H1 (cell line): ENCODE measurements around the gene TAF11L2. TPM values are rescaled to one million over a fixed set of nuclear protein-coding genes. Genes with fewer than 3 reads are reported as not detected.

Experiments
- CTCF ChIA-PET: fragments of 300-600 bp; sonication (Branson Sonifier 250); formaldehyde crosslinking; loops from one replicate; lab custom pipeline; 2021; ENCODE audit not compliant: partially characterized antibody; lab: Charles Lee
- POLR2A ChIA-PET: fragments of 300-600 bp; sonication (Branson Sonifier 250); formaldehyde crosslinking; loops from one replicate; lab custom pipeline; 2021; ENCODE audit warnings: inconsistent platforms; ENCODE audit not compliant: partially characterized antibody; lab: Charles Lee
- DNase-seq, 2 experiments: peaks; one replicate each; pipeline versions ENCODE4 v3.0.0 to v3.0.0-alpha.2; 2010 to 2022; ENCODE audit warnings: low spot score in 2 of 2, low read depth in 1 of 2, mixed read lengths in 1 of 2
- FAIRE-seq: peaks from 2 replicates; lab custom pipeline; 2011; peaks lifted over from hg19 to GRCh38; lab: Jason Lieb, UNC
- H2AFZ ChIP-seq: 2 replicates; pipeline ENCODE4 v1.8.1; 2012; ENCODE audit warnings: low read length, inconsistent platforms
- H2AK5ac ChIP-seq: 2 replicates; pipeline ENCODE4 v1.6.1; 2013; ENCODE audit warnings: low read depth, low read length
- H2BK120ac ChIP-seq: replicated peaks from 2 replicates; pipeline ENCODE3; 2013; ENCODE audit warnings: low read depth, low read length, inconsistent platforms
- H2BK12ac ChIP-seq: 2 replicates; pipeline ENCODE4 v1.6.1; 2013; ENCODE audit warnings: low read depth, low read length
- H2BK15ac ChIP-seq: 2 replicates; pipeline ENCODE4 v1.6.1; 2013; ENCODE audit warnings: low read length
- H2BK20ac ChIP-seq: 2 replicates; pipeline ENCODE4 v1.6.1; 2013; ENCODE audit warnings: low read length
- H2BK5ac ChIP-seq: 2 replicates; pipeline ENCODE4 v1.6.1; 2013; ENCODE audit warnings: low read depth, low read length
- H3K14ac ChIP-seq: 2 replicates; pipeline ENCODE4 v1.6.1; 2013; ENCODE audit warnings: inconsistent platforms; ENCODE audit not compliant: insufficient read length
- H3K18ac ChIP-seq: 2 replicates; pipeline ENCODE4 v1.6.1; 2013; ENCODE audit warnings: low read length; ENCODE audit errors: extremely low read depth
- H3K23ac ChIP-seq: 2 replicates; pipeline ENCODE4 v1.6.1; 2013; ENCODE audit warnings: inconsistent platforms; ENCODE audit not compliant: insufficient read length
- H3K23me2 ChIP-seq: 2 replicates; pipeline ENCODE4 v1.6.1; 2013; ENCODE audit warnings: low read depth, low read length
- H3K27ac ChIP-seq: 2 replicates; pipeline ENCODE4 v1.6.1; 2011; ENCODE audit warnings: low read depth, low read length, inconsistent platforms
- H3K27me3 ChIP-seq, 4 experiments: replicated peaks in 1 of 4; 1 replicate in 1 of 4; 2 replicates in 3 of 4; pipeline versions ENCODE4 v1.6.1 to v1.8.1; 2011 to 2013; ENCODE audit warnings: low read length in 3 of 4, mild to moderate bottlenecking in 3 of 4, inconsistent platforms in 2 of 4, mixed read lengths in 2 of 4, moderate library complexity in 1 of 4; ENCODE audit not compliant: control insufficient read depth in 3 of 4, insufficient read depth in 3 of 4; ENCODE audit errors: extremely low read depth in 1 of 4
- H3K36me3 ChIP-seq, 4 experiments: 2 replicates each; pipeline versions ENCODE4 v1.6.1 to v1.8.1; 2011 to 2013; ENCODE audit warnings: mild to moderate bottlenecking in 4 of 4, low read length in 3 of 4, moderate library complexity in 2 of 4, control low read depth in 1 of 4, inconsistent platforms in 1 of 4; ENCODE audit not compliant: insufficient read depth in 4 of 4, control insufficient read depth in 2 of 4
- H3K4ac ChIP-seq: replicated peaks from 2 replicates; pipeline ENCODE3; 2013; ENCODE audit warnings: low read length, low read depth, mixed read lengths, inconsistent platforms; ENCODE audit not compliant: insufficient read length
- H3K4me1 ChIP-seq, 4 experiments: replicated peaks in 1 of 4; 1 replicate in 1 of 4; 2 replicates in 3 of 4; pipeline versions ENCODE4 v1.6.1 to v1.8.1; 2011 to 2013; ENCODE audit warnings: low read length in 3 of 4, inconsistent platforms in 2 of 4, mixed read lengths in 1 of 4; ENCODE audit not compliant: insufficient read depth in 4 of 4, control insufficient read depth in 3 of 4
- H3K4me2 ChIP-seq, 2 experiments: 2 replicates each; pipeline versions ENCODE4 v1.6.1 to v1.8.1; 2011 to 2013; ENCODE audit warnings: low read depth in 2 of 2, low read length in 2 of 2, control low read depth in 1 of 2, inconsistent platforms in 1 of 2, mild to moderate bottlenecking in 1 of 2; ENCODE audit not compliant: insufficient read depth in 1 of 2
- H3K4me3 ChIP-seq, 4 experiments: fragments of 200-600, 300-600 bp in 1 of 4; sonication (generic), shearing (Covaris generic), sonication (Bioruptor Twin) in 1 of 4; 2 replicates each; pipeline versions ENCODE4 v1.5.1 to v1.8.1; 2011 to 2016; ENCODE audit warnings: low read length in 4 of 4, low read depth in 3 of 4, control low read depth in 2 of 4, inconsistent platforms in 2 of 4, mild to moderate bottlenecking in 2 of 4, mixed read lengths in 1 of 4, moderate library complexity in 1 of 4; ENCODE audit not compliant: insufficient read depth in 2 of 4; ENCODE audit errors: extremely low read depth in 1 of 4
- H3K56ac ChIP-seq: replicated peaks from 2 replicates; pipeline ENCODE3; 2013; ENCODE audit warnings: low read depth, mild to moderate bottlenecking, mixed read lengths, low read length, inconsistent platforms; ENCODE audit not compliant: insufficient read length
- H3K79me1 ChIP-seq: 2 replicates; pipeline ENCODE4 v1.6.1; 2013; ENCODE audit warnings: low read depth, low read length, control low read depth
- H3K79me2 ChIP-seq, 2 experiments: 2 replicates each; pipeline versions ENCODE4 v1.6.1 to v1.8.1; 2012 to 2013; ENCODE audit warnings: low read length in 2 of 2, mild to moderate bottlenecking in 2 of 2, inconsistent platforms in 1 of 2; ENCODE audit not compliant: insufficient read depth in 2 of 2, control insufficient read depth in 1 of 2
- H3K9ac ChIP-seq, 4 experiments: replicated peaks in 1 of 4; 1 replicate in 1 of 4; 2 replicates in 3 of 4; pipeline versions ENCODE4 v1.6.1 to v1.8.1; 2011 to 2013; ENCODE audit warnings: low read depth in 3 of 4, low read length in 3 of 4, control low read depth in 2 of 4, mild to moderate bottlenecking in 2 of 4, moderate library complexity in 2 of 4, inconsistent platforms in 1 of 4; ENCODE audit errors: extremely low read depth in 1 of 4
- H3K9me3 ChIP-seq, 2 experiments: 2 replicates each; pipeline versions ENCODE4 v1.6.1 to v1.8.1; 2012 to 2013; ENCODE audit warnings: mild to moderate bottlenecking in 2 of 2, moderate library complexity in 2 of 2, control low read depth in 1 of 2, inconsistent platforms in 1 of 2, low read depth in 1 of 2, low read length in 1 of 2, mixed read lengths in 1 of 2; ENCODE audit not compliant: insufficient read depth in 2 of 2
- H4K20me1 ChIP-seq, 2 experiments: replicated peaks in 1 of 2; 2 replicates each; pipeline versions ENCODE3 to v1.8.1; 2011 to 2013; ENCODE audit warnings: inconsistent platforms in 2 of 2, low read length in 2 of 2, mild to moderate bottlenecking in 1 of 2; ENCODE audit not compliant: insufficient read depth in 2 of 2, control insufficient read depth in 1 of 2
- H4K5ac ChIP-seq: 2 replicates; pipeline ENCODE4 v1.6.1; 2013; ENCODE audit warnings: low read length, low read depth, mixed read lengths, inconsistent platforms; ENCODE audit not compliant: insufficient read length
- H4K8ac ChIP-seq: 2 replicates; pipeline ENCODE4 v1.8.0; 2013; ENCODE audit warnings: mild to moderate bottlenecking, moderate library complexity, low read length, inconsistent platforms; ENCODE audit not compliant: insufficient read depth; ENCODE audit errors: extremely low read depth
- H4K91ac ChIP-seq: replicated peaks from 2 replicates; pipeline ENCODE3; 2013; ENCODE audit warnings: low read length, mixed read lengths, inconsistent platforms; ENCODE audit not compliant: insufficient read length
- ASH2L ChIP-seq: fragments of 200-600, 300-600 bp; sonication (generic); IDR thresholded peaks from one replicate; pipeline ENCODE4 v1.7.1; 2017; ENCODE audit warnings: low read length
- CBX5 ChIP-seq: fragments of 300-800, 300-1000 bp; sonication (generic); IDR thresholded peaks from 2 replicates; pipeline ENCODE4 v1.7.1; 2016; ENCODE audit warnings: antibody characterized with exemption, low read length, low read depth
- JUND ChIP-seq: IDR thresholded peaks from 2 replicates; pipeline ENCODE4 v1.6.1; 2011; ENCODE audit warnings: mild to moderate bottlenecking, improper control_type of control experiment, low read length
- RFX5 ChIP-seq: IDR thresholded peaks from 2 replicates; pipeline ENCODE4 v1.6.1; 2011; ENCODE audit warnings: low read depth, low read length, improper control_type of control experiment, borderline replicate concordance
- SAP30 ChIP-seq: fragments of 300-600 bp; sonication (generic); IDR thresholded peaks from 2 replicates; pipeline ENCODE4 v1.7.1; 2012; ENCODE audit warnings: low read length, moderate library complexity, mild to moderate bottlenecking, inconsistent platforms; ENCODE audit not compliant: insufficient read depth, insufficient replicate concordance
- WGBS, 2 experiments: shearing (Covaris generic) in 1 of 2; methylation state at CpG; one replicate each; pipeline versions ENCODE4 v1.1.6 to v1.1.7; 2013 to 2015; ENCODE audit warnings: low lambda C conversion rate in 2 of 2, mixed read lengths in 2 of 2, inconsistent platforms in 1 of 2, low coverage in 1 of 2, missing lambda C conversion rate in 1 of 2; ENCODE audit not compliant: insufficient replicate concordance in 2 of 2, insufficient coverage in 1 of 2, insufficient read length in 1 of 2; ENCODE audit errors: extremely low coverage in 1 of 2, missing lambda C conversion rate in 1 of 2; 5-methylcytosine and 5-hydroxymethylcytosine counted together
- polyA plus RNA-seq, 7 experiments: library from polyadenylated mRNA; depleted of rRNA in 3 of 7; stranded (reverse) in 5 of 7; unstranded in 2 of 7; fragments of >200 nt in 5 of 7; fragments of 200-250 nt in 2 of 7; gene quantifications; 1 replicate in 5 of 7; 2 replicates in 1 of 7; 4 replicates in 1 of 7; pipeline versions ENCODE4 v1.2.1 to v1.2.3, GENCODE V29; 2011 to 2013; ENCODE audit warnings: missing spikeins in 2 of 7, mixed read lengths in 2 of 7
- total RNA-seq: library from RNA; stranded (reverse); fragmentation: NEBNext Ultra II Directional; extraction: Animal tissue kit (Norgen Biotek cat#: 25700); gene quantifications from 2 replicates; pipeline ENCODE4 v1.2.1, GENCODE V29; 2021
- TF ChIP-seq, protein P1 (sequence below): IDR thresholded peaks from 2 replicates; pipeline ENCODE4 v1.6.1; 2011; ENCODE audit warnings: low read length, improper control_type of control experiment

TAF11L2 gene
- total and polyA plus RNA-seq, 2 of the 8 experiments (the other 6 are each of a cell fraction or from before 2014, with no cell fraction given), result not detected

DNA sequence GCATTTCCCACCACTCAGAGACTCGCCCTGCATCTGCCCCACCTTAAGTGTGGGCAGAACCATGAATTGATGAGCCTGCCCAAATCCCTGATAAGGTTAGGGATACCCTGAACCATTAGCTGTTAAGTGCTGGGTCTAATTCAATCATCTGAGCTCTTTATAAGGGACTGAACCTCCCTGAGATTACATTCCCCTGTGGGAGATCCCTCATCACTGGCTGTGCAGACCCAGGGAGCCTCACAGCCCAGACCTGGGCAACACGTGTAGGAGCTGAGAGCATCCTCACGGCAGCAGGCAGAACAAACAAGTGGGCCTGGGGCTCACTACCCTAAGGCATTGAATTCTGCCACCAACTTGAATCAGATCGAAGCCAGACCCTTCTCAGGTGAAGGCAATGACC is 585 bp upstream of the TAF11L2 start:
- H4K5ac ChIP-seq, result no peak overlapping the region
- no peak overlapping the region for H3K4me2 ChIP-seq
- H3K56ac ChIP-seq, result no peak overlapping the region
- no peaks in the 10 kb centered on the region for H3K79me1 ChIP-seq
- WGBS, 2 experiments, result 93% methylated on average over 4 of the region's 4 CpGs; no CpG with 5 or more reads in 1 of the 2 experiments
- CTCF ChIA-PET, result interaction anchor here (0.6 kb wide), 1 partner anchor 1007 kb away, joined by 3 read pairs; no protein-coding TSS in a partner anchor
- peaks cover 0 to 4% (median 0%) of the 10 kb centered on the region in 4 experiments; a peak in 1 of 7 replicates for H3K4me1 ChIP-seq
- H2BK20ac ChIP-seq, result no peak overlapping the region
- no peaks in the 10 kb centered on the region for H3K27me3 ChIP-seq
- H3K23ac ChIP-seq, result no peak overlapping the region
- no peak overlapping the region for H2BK15ac ChIP-seq
- H3K27ac ChIP-seq, result no peak overlapping the region
- FAIRE-seq (no peak), DNase-seq (no peak)
- no peak overlapping the region for H3K4ac ChIP-seq
- H3K79me2 ChIP-seq, result no peaks in the 10 kb centered on the region
- no peaks in the 10 kb centered on the region for H3K9me3 ChIP-seq
- no peak overlapping the region for H2BK5ac ChIP-seq
- H2AFZ ChIP-seq, result no peak overlapping the region
- H4K91ac ChIP-seq, result no peak overlapping the region
- H3K18ac ChIP-seq, result no peak overlapping the region
- H3K36me3 ChIP-seq, result no peaks in the 10 kb centered on the region
- no peak overlapping the region for H3K14ac ChIP-seq
- POLR2A ChIA-PET, result no interaction called here
- no peak overlapping the region for H2BK12ac ChIP-seq
- no peak overlapping the region for H3K9ac ChIP-seq
- no peak overlapping the region for H2AK5ac ChIP-seq
- no peak overlapping the region for H4K8ac ChIP-seq
- H2BK120ac ChIP-seq, result no peak overlapping the region
- no peaks in the 10 kb centered on the region for H3K23me2 ChIP-seq
- H4K20me1 ChIP-seq, result no peaks in the 10 kb centered on the region
- no peak overlapping the region for H3K4me3 ChIP-seq
- TF ChIP-seq, protein P1, sequence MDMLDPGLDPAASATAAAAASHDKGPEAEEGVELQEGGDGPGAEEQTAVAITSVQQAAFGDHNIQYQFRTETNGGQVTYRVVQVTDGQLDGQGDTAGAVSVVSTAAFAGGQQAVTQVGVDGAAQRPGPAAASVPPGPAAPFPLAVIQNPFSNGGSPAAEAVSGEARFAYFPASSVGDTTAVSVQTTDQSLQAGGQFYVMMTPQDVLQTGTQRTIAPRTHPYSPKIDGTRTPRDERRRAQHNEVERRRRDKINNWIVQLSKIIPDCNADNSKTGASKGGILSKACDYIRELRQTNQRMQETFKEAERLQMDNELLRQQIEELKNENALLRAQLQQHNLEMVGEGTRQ, result no peak
- TF ChIP-seq ASH2L (no peak), JUND (no peak), SAP30 (no peak), RFX5 (no peak), CBX5 (no peak)
